ENCODE data around the gene SH2D4B.
A peak's percentile ranks its signal among the peaks of the same experiment; 100 is the strongest.
"Not testable (repeated sequence)": the region's sequence is repeated elsewhere in the genome, so short reads cannot be mapped to it uniquely, and the experiment has no call there.

SH2D4B gene

DNA sequence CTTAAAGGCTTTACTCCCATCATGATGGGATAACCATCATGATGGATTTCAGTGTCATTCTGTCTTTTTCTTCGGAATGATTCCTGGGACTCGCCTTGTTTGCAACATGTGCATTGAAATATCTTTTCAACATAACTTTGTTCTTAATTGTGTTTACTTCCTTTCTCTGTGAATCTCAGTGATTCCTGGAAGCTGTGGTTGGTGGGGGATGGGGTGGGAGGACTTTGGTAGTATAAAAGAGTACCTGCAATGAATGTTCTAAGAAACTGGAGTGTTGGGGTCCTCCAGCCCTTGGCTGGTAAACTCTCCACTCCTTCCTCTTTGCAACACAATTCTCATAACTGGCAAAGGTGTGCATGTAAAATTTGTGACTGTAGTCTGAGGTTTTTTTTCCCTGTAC, 11.5 kb upstream of the SH2D4B start:
- no peak for DNase-seq (ENCODE audit: low read depth)

DNA sequence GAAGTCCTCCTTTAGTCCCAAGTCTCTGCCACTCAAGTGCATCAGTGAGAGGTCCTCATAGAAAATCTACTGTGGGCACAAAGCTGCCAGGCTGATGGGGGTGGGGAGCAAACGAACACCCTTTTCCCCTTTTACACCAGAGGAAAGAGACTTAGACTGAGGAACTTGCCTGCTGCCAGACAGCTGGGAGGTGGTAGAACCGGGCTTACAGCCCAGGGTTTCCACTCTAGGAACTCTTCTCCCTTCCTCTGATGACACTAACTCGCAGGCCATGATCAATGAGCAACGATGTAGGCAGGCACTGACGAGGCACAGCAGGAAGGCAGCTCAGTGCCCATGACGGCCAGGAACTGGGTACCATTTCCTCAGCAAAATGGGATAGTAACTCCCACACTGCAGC, 11.0 kb upstream of the SH2D4B start:
- DNase-seq (ENCODE audit: low read depth), result no peak

DNA sequence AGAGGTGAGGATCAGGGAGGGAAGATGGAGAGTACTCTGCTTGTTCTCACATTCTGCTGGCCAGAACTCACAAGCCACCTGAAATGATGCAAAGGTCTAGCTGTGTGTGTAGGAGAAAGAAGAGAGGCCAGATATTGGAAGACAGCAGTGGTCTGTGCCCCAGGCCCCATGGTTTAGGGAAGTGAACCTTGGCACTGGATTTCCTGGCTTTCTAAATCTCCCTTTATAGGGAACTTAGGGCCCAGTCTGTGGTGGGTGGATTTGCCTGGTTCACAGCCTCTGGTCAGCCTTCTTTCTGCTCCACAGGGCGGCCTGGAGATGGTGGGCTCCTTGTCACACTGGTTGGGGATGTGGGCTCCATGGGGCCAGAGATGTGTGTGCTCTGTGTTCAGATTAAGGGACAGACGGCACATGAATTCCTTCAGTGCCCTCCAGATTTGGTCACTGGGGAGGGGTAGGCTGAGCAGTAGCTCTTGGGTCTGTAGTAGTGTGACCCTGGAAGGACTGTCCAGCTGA, 9.5 kb upstream of the SH2D4B start:
- no peak for DNase-seq (ENCODE audit: low read depth)

DNA sequence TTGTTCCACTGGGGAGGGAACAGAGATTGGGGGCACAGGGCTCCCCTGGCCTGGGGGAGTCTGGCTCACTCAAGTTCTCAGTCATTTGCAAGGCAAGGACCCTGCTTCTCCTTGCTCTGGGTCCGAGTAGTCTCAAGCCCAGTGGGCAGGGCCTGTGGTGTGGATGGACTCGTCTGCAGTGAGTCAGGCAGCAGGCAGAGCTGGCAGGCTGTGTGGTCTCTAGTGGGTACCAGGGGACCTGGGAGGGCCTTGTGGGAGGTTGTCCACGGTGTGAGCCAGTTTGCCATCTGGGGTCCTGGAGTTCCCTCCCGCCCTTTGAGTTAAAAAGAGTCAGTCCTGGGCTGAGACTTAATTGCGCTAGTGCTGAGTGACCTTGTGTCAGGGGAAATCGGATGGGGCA, 8.8 kb upstream of the SH2D4B start:
- DNase-seq (ENCODE audit: low read depth), result no peak

DNA sequence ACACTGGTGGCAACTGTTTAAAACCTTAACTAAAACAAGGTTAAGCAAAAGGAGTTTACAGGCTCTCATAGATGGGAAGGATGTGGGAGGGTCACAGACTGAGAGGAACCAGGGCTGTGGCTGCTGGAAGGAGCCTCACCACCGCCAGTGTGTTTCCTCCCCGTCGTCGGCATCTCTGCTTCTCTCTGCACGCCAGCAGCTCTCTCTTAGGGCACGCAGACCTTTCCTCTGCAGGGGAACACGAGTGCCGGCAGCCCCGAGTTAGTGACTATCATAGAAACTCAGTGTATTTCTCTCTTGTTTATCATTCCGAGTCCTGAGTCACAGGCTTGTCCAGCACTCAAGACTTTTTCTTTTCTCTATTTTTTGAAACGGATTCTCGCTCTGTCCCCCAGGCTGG, 8.1 kb upstream of the SH2D4B start:
- no peak for DNase-seq (ENCODE audit: low read depth)

DNA sequence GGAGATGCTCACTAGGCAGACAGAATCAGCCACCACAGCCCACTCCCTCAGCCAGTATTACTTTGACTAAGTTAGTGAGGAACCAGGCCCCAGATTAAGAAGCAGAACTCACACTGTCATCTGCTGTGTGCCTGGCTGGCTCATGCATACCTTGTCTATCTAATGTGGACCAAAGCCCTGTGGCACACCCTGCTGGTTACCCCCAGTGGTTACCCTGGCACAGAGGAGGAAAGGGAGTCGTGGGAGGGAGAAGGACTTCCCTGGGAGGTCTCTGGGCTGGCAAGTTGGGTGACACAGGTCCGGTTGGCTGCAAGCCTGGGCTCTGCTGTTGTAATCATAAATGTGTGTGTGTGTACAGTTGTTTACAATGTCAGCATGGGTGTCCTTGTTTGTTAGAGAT, 7.5 kb upstream of the SH2D4B start:
- DNase-seq (ENCODE audit: low read depth), result no peak

DNA sequence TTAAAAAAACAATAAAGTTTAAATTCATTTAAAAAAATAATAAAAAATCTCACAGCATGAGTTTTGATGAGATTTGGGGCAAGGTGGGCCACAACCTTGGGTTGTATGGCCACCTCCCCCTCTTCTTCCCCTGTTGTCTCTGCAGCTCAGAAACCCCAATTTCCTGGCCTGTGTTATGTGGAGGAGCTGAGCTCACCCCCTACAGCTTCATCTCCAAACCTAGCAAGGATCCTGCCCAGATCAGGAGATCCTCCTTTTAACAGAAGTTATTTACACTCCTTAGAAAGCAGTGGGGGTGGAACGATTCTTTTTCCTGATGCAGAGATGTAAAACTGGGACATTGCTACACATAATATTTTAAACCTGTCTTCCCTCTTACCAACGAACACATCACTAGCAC, 6.9 kb upstream of the SH2D4B start:
- no peak for DNase-seq (ENCODE audit: low read depth)

DNA sequence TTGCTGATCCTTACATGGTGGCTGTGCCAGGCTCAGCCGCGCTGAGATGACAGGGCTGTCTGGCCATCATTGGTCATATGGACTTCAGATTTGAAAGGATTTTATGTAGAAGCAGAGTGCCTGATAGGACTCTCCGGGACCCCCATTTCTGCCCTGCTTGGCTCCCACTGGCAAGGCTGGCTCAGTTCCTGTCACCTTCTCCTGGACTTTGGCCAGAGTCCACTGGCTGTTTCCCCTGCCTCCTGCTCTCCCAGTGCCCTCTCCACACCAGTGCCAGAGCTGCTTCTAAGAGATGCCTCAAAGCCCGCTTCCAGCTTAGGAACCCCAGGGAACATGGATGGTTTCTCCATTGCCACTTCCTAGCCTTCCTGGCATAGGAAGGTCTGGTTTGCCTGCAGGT, 5.1 kb upstream of the SH2D4B start:
- DNase-seq (ENCODE audit: low read depth), result no peak

DNA sequence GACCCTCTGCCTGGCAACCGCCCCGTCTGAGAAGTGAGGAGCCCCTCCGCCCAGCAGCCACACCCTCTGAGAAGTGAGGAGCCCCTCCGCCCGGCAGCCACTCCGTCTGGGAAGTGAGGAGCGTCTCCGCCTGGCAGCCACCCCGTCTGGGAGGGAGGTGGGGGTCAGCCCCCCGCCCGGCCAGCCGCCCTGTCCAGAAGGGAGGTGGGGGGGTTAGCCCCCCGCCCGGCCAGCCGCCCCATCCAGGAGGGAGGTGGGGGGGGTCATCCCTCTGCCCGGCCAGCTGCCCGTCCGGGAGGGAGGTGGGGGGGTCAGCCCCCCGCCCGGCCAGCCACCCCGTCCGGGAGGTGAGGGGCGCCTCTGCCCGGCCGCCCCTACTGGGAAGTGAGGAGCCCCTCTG, 3.6 kb upstream of the SH2D4B start:
- DNase-seq (ENCODE audit: low read depth), result not testable (repeated sequence)

DNA sequence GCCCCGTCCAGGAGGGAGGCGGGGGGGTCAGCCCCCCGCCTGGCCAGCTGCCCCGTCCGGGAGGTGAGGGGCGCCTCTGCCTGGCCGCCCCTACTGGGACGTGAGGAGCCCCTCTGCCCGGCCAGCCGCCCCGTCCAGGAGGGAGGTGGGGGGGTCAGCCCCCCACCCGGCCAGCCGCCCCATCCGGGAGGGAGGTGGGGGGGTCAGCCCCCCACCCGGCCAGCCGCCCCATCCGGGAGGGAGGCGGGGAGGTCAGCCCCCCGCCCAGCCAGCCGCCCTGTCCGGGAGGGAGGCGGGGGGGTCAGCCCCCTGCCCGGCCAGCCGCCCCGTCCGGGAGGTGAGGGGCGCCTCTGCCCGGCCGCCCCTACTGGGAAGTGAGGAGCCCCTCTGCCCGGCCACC, 3.1 kb upstream of the SH2D4B start:
- DNase-seq (ENCODE audit: low read depth), result not testable (repeated sequence)

DNA sequence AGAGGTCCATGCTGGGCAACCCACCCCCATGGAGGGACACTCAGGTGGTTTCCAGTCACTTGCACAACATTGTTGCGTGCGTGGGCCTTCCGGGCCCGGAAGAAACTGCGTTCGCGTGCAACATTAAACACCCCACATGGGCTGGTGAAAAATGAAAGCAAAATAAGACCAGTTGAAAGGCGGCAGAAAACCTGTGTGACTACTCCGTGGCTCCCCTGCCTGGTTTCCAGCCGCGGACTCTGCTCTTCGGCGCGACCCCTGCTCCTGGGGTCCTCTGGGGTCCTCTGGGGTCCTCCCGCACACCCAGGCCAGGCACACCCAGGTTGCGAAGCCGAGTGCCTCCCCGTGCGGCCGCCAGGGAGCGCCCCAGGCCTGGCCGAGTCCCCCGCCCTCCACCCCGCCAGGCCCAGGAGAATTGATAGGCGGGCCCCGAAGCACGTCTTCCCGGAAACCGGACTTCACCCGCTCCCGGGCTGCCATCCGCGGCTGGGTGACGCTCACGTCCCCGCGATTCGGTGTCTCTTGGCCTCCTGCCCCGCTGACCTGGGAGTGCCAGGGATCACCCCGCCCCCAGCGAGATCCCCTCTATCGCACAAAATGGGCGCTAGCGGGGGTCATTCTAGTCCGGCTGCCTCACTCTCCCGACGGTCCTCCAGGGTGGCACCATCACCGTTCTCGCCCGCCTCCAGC, 1.9 kb upstream of the SH2D4B start:
- DNase-seq (ENCODE audit: low read depth), result peak; percentile 6

DNA sequence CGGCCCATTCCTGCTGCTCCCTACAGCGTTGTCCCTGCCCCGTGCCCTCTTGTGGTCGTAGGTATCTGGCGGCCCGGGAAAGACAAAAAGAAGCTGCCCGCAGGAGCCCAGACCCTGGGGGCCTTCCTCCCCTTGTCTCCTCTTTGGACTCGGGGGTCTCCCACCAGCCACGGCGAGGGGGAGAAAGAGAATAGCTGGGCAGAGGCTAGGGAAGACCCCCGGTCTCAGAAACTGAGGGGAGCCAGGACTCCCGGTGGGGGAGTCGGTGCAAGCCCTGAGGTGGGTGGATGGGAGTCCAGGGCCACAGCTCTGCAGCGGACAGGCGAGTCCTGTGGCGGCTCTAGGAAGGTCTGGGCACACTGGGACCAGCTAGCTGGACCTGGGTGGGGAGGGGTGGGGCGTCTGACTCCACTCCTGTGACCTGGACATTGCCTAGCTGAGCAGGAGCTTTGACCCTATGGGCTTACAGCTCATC, 1.3 kb upstream of the SH2D4B start:
- DNase-seq (ENCODE audit: low read depth), result no peak

DNA sequence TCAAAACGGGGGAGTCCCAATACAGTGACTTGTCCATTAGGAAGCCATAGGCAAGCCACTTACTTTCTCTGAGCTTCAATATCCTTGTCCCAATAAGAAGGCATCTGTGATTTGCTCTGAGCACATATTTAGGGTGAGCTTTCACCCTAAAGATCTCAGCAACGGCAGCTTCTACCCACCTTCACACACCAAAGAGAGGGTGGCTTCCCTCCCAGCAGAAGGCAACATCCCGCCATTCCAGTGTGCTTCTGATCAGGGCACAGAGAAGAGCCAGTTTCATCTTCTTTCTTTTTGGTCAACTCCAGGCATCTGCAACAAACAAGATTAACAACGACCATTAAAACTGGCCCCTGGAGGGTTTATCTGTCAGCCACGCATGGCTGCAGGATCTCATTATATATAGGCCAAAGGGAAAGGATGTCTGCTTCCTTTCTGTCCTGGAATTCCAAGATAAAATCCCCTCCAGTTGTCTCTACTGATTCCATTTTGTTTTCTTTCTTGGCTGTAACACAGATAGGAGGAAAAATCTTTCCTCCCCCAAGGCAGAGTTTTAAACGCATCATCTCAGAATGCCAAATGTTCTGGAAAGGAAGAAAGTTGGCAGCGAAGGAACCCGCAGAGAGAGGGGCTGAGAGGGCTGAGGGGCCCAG, 491 bp upstream of the SH2D4B start:
- no peak for DNase-seq (ENCODE audit: low read depth)

DNA sequence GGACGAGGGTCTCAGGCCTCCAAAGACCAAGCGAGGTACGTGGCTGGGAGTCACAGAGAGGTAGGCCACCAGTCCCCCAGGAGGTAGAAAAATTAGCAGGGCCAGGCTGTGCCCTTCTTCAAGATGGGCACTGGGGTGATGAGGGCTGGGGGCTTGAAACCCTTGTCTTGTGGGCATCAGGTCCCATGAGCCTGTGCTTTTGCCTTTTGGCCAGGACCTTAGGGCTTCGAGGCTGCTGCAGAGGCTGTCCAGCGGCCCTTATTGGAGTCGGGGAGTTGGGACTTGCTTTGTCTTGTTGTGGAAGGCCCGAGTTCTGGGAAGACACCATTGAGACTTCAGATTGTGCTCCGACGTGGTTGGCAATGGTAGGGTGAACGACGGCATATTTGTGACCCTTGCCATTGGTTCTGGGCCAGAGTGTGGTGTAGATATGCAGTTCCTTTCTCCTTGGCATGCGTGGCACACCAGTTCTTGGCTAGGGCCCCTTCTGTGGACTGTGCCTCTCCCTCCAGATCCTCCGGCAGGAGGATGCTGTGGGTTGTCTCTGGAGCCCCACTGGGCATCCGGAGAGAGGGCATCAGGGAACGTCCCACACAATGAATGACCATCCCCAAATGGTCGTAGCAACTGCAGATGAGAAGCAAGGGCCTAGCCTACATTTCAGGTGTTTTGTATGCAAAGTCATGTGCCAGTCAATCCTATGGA, 931 bp downstream of the SH2D4B start:
- DNase-seq (ENCODE audit: low read depth), result no peak

DNA sequence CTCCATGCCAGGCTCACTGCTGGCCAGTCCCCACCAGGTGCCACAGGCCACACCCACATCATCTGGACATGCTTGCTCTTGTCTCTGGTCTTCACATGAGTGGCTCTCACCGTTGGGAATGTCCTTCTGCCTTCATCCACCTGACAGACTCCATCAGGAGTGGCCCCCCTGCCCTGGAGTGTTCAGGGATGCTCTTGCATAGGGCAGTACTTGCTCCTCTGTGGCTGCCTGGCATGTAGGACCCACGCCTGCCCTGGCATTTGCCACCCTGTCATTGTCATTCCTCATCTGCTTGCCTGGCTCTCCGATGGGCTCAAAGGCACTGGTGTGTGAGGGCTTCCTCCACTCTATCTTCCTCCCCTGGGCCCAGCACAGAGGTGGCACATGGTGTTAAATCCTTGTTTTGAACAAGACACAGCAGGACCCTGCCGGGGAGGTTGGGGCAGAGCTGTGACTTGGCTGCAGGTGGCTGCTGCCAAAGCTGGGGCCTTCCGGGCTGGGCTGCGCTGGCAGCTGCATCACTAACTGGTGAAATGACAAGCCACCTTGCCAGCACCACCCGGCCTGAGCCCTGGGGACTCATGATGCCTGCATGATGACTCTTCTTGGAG, 1.8 kb downstream of the SH2D4B start:
- no peak for DNase-seq (ENCODE audit: low read depth)

DNA sequence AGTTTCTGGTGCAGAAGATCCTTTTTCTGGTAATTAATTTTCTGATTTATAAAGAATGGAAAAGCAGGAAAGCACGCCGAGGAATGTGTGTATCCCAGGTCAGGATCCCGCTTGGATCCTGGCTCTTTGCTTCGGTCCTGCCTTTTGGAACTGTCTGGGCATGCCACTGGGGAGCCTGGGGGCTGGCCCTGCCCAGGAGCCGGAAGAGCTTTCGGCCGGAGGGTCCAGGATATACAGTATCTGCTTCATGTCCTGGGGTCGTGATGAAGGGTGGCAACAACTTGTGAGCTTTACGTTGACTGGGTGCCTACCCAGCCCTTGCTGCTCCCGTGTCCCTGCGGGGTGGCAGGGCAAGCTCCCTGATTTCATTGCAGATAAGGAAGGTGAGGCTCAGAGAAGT, 2.4 kb downstream of the SH2D4B start:
- DNase-seq (ENCODE audit: low read depth), result no peak

DNA sequence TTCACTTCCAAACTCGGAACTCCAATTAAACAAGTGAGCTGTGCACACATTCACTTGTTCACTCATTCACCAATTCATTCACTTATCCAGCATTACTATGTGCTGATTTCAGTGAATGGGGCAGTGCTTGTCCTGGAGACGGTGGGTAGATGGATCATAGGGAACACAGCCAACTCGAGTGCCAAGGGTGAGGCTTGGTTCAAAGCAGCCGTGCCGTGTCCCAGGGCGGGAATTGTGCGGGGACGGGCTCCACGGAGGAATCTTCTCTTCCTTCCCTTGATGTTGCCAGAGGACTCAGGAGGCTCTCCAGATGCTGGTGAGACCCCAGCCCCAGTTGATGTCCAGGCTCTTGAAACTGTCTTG, 2.9 kb downstream of the SH2D4B start:
- no peak for DNase-seq (ENCODE audit: low read depth)

DNA sequence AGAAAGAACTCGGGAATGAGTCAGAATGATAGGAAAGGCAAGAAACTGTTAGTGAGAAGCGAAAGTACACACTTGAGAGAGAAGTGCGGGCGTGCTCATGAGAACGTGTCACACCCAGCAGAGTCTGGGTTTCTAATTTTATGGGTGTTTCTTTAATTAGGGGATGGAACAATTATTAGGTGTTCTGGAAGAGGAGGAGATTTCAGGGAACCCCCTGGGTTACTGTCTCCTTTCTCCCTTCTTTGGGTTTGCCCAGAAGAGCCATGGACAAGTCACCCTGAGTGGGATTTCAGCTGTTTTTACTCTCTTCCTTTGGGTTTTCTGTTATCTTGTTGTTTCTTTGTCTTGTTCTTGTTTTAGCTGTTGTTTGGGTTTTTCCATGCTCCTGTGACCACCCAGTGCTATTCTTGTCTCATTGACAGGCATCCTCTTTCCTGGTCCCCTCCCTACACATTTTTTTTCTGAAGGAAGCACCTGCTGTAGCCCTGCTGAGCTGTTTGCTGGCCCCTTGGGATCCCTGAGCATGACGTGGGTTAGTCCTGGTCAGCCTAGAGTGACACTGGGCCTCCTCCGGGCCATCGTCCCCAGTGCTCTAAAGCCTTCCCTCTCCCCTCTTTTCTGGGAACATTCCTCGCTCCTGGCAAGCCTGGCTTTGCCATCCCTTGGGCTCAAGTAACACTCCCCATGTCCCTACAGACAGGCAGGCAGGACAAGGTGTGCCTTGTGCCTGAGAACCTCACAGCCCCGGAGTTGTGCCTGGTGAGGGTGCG, 3.5 kb downstream of the SH2D4B start:
- no peak for DNase-seq (ENCODE audit: low read depth)

DNA sequence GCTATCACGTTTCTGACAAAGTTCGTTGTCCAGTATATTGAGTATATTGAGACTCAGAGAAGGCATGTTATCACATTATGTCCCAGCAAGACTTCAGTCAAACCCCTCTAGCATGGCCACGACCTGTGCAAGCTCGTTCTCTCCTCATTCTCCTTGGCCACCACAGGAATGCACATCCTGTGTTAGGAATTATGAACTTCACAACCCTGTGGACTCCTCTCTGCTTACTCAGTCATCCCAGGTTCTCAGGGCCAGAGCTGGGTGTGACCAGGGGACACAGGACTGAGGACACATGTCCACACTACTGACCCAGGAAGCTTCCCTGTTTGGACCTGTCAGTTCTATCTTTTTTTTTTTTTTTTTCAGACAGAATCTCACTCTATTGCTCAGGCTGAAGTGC, 4.4 kb downstream of the SH2D4B start:
- DNase-seq (ENCODE audit: low read depth), result peak; percentile 5

DNA sequence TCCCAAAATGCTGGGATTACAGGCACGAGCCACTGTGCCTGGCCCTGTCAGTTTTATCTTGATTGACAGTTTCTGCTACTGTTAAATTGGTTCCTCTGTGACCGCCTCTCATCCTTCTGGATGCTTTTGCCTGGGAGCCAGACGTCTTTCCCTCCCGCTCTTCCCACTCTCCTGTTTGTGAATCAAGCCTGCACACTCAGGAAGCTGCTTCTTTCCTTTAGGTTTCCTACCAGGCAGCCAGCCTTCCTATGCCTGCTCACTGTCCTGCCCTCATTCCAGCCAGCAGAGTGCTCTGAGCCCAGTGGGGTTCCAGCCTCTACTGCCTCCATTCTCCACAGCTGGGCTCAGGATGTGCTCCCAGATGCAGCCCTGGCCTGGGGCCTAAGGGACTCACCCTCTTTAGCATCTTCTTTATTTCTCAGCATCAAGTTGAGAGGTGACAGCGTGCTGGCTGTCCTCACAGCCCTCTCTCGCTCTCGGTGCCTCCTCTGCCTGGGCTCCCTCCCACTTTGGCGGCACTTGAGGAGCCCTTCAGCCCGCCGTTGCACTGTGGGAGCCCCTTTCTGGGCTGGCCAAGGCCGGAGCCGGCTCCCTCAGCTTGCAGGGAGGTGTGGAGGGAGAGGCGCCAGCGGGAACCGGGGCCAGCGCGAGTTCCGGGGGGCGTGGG, 5.1 kb downstream of the SH2D4B start:
- DNase-seq (ENCODE audit: low read depth), result no peak

DNA sequence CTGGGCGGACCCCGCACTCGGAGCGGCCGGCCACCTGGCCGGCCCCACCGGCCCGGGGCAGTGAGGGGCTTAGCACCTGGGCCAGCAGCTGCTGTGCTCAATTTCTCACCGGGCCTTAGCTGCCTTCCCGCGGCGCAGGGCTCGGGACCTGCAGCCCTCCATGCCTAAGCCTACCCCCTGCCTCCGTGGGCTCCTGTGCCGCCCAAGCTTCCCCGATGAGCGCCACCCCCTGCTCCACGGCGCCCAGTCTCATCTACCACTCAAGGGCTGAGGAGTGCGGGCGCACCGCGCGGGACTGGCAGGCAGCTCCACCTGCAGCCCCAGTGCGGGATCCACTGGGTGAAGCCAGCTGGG, 5.6 kb downstream of the SH2D4B start:
- DNase-seq (ENCODE audit: low read depth), result not testable (repeated sequence)

All from GM04504 (cell line).